ENCODE data around the gene ZNF625.
"Not testable (repeated sequence)": the region's sequence is repeated elsewhere in the genome, so short reads cannot be mapped to it uniquely, and the experiment has no call there.

Gene ZNF625

DNA sequence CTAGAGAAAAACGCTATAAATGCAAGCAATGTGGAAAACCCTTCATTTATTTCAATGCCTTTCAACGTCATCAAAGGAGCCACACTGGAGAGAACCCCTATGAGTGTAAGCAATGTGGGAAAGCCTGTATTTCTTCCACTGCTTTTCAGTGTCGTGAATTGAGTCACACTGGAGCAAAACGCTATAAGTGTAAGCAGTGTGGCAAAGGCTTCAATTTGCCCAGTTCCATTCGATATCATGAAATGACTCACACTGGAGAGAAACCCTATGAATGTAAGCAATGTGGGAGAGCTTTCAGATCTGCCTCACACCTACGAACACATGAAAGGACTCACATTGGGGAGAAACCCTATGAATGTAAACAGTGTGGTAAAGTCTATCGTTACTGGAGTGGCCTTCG, 43.8 kb downstream of the ZNF625 start:
- Histone ChIP-seq H4K20me1 (ENCODE audit: insufficient read depth) (no peaks in the 10 kb centered on the region), H3K4me1 (ENCODE audit: low read depth, poor library complexity, severe bottlenecking) (no peaks in the 10 kb centered on the region), H3K4me3 (IDR thresholded peaks at IDR 0.05; ENCODE audit: insufficient read depth, low read depth, low read length) (no peak overlapping the region), H3K4me2 (no peak overlapping the region), H3K79me2 (ENCODE audit: insufficient read depth, low read depth) (no peaks in the 10 kb centered on the region), H3K36me3 (ENCODE audit: insufficient read depth) (no peaks in the 10 kb centered on the region), H3K27ac (no peak overlapping the region), H3K9ac (no peak overlapping the region), H2AFZ (ENCODE audit: low read depth) (no peak overlapping the region), H3K27me3 (ENCODE audit: insufficient read depth, low read depth) (no peaks in the 10 kb centered on the region)
- TF ChIP-seq, protein P1, sequence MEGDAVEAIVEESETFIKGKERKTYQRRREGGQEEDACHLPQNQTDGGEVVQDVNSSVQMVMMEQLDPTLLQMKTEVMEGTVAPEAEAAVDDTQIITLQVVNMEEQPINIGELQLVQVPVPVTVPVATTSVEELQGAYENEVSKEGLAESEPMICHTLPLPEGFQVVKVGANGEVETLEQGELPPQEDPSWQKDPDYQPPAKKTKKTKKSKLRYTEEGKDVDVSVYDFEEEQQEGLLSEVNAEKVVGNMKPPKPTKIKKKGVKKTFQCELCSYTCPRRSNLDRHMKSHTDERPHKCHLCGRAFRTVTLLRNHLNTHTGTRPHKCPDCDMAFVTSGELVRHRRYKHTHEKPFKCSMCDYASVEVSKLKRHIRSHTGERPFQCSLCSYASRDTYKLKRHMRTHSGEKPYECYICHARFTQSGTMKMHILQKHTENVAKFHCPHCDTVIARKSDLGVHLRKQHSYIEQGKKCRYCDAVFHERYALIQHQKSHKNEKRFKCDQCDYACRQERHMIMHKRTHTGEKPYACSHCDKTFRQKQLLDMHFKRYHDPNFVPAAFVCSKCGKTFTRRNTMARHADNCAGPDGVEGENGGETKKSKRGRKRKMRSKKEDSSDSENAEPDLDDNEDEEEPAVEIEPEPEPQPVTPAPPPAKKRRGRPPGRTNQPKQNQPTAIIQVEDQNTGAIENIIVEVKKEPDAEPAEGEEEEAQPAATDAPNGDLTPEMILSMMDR (conservative IDR thresholded peaks at IDR 0.05; ENCODE audit: low read depth, low read length), result no peak

DNA sequence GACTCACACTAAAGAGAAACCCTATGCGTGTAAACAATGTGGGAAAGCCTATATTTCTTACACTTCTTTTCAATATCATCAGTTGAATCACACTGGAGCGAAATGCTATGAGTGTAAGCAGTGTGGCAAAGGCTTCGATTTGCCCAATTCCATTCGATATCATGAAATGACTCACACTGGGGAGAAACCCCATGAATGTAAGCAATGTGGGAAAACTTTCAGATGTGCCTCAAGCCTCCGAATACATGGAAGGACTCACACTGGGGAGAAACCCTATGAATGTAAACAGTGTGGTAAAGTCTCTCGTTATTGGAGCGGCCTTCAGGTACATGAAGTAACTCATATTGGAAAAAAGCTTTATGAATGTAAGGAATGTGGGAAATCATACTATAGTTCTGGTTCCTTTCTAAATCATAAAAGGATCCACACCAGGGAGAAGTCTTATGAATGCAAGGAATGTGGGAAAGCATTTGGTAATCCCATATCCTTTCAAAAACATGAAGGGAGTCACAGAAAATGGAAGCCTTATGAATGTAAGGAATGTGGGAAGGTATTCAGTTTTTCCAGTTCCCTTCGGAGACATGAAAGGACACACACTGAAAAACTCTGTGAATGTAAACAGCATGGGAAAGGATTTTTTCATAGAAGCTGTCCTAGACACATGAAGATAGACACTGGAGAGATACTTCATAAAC, 44.4 kb downstream of the ZNF625 start:
- H3K4me1 ChIP-seq (ENCODE audit: low read depth, poor library complexity, severe bottlenecking), result no peaks in the 10 kb centered on the region
- no peaks in the 10 kb centered on the region for H3K36me3 ChIP-seq (ENCODE audit: insufficient read depth)
- no peaks in the 10 kb centered on the region for H3K27me3 ChIP-seq (ENCODE audit: insufficient read depth, low read depth)
- TF ChIP-seq, protein P1 (conservative IDR thresholded peaks at IDR 0.05; ENCODE audit: low read depth, low read length), result no peak
- H3K4me2 ChIP-seq, result no peak overlapping the region
- H3K4me3 ChIP-seq (IDR thresholded peaks at IDR 0.05; ENCODE audit: insufficient read depth, low read depth, low read length), result no peak overlapping the region
- no peak overlapping the region for H3K9ac ChIP-seq
- no peak overlapping the region for H2AFZ ChIP-seq (ENCODE audit: low read depth)
- no peak overlapping the region for H3K27ac ChIP-seq
- H4K20me1 ChIP-seq (ENCODE audit: insufficient read depth), result no peaks in the 10 kb centered on the region
- no peaks in the 10 kb centered on the region for H3K79me2 ChIP-seq (ENCODE audit: insufficient read depth, low read depth)

DNA sequence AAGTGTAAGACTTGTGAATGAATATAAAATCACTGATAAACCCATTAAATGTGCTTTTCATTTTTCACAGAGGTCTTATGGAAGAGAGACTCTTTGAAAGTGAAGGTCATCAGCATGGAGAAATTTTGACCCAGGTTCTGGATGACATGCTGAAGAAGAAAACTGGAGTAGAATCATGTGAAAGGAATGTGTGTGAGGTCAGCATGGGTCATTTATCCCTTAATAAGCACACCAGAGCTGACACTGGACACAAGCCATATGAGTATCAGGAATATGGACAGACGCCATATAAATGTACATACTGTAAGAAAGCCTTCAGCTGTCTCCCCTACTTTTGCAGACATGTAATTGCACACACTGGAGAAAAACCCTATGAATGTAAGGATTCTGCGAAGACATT, 45.4 kb downstream of the ZNF625 start:
- no peaks in the 10 kb centered on the region for H3K79me2 ChIP-seq (ENCODE audit: insufficient read depth, low read depth)

DNA sequence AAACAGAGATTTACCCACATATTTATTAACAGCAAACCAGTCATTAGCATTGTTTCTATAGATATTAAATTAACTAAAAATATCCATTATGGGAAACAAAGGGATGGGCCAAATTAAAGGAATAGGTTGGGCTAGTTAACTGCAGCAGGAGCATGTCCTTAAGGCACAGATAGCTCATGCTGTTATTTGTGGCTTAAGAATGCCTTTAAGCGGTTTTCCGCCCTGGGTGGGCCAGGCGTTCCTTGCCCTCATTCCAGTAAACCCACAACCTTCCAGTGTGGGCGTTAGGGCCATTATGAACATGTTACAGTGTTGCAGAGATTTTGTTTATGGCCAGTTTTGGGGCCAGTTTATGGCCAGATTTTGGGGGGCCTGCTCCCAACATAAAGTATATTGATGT, 52.6 kb downstream of the ZNF625 start:
- not testable (repeated sequence) for H3K4me1 ChIP-seq (ENCODE audit: low read depth, poor library complexity, severe bottlenecking)

More for the DNA sequence above, 45.4 kb downstream of the ZNF625 start:
- Histone ChIP-seq H3K4me1 (ENCODE audit: low read depth, poor library complexity, severe bottlenecking) (no peaks in the 10 kb centered on the region), H3K9ac (no peak overlapping the region), H3K36me3 (ENCODE audit: insufficient read depth) (no peaks in the 10 kb centered on the region), H3K27me3 (ENCODE audit: insufficient read depth, low read depth) (no peaks in the 10 kb centered on the region), H4K20me1 (ENCODE audit: insufficient read depth) (no peaks in the 10 kb centered on the region), H2AFZ (ENCODE audit: low read depth) (no peak overlapping the region), H3K4me2 (no peak overlapping the region), H3K4me3 (IDR thresholded peaks at IDR 0.05; ENCODE audit: insufficient read depth, low read depth, low read length) (no peak overlapping the region), H3K27ac (no peak overlapping the region)
- TF ChIP-seq, protein P1 (conservative IDR thresholded peaks at IDR 0.05; ENCODE audit: low read depth, low read length), result no peak

DNA sequence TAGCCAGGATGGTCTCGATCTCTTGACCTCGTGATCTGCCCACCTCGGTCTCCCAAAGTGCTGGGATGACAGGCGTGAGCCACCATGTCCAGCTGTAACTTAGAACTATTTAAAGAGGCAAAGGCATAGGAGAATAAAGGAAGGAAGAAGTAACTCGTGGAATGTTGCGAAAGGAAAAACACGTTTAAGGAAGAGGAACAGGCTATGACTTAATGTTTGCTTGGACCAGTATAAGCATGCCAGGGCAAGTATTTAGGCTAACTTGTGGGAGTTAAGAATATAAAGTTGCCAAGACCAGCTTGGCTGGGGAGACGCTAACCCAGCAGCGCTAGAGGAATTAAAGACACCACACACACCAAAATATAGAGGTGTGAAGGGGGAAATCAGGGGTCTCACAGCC, 58.5 kb downstream of the ZNF625 start:
- Histone ChIP-seq H3K79me2 (ENCODE audit: insufficient read depth, low read depth) (no peaks in the 10 kb centered on the region), H3K4me3 (IDR thresholded peaks at IDR 0.05; ENCODE audit: insufficient read depth, low read depth, low read length) (no peak overlapping the region), H4K20me1 (ENCODE audit: insufficient read depth) (no peaks in the 10 kb centered on the region), H3K9ac (no peak overlapping the region), H3K27me3 (ENCODE audit: insufficient read depth, low read depth) (no peaks in the 10 kb centered on the region), H3K36me3 (ENCODE audit: insufficient read depth) (no peaks in the 10 kb centered on the region), H3K4me1 (ENCODE audit: low read depth, poor library complexity, severe bottlenecking) (no peaks in the 10 kb centered on the region), H2AFZ (ENCODE audit: low read depth) (no peak overlapping the region), H3K27ac (no peak overlapping the region), H3K4me2 (no peak overlapping the region)
- TF ChIP-seq, protein P1 (conservative IDR thresholded peaks at IDR 0.05; ENCODE audit: low read depth, low read length), result no peak

More for the DNA sequence above, 52.6 kb downstream of the ZNF625 start:
- H3K36me3 ChIP-seq (ENCODE audit: insufficient read depth); H3K27ac ChIP-seq; H3K27me3 ChIP-seq (ENCODE audit: insufficient read depth, low read depth); H2AFZ ChIP-seq (ENCODE audit: low read depth); H3K4me3 ChIP-seq (IDR thresholded peaks at IDR 0.05; ENCODE audit: insufficient read depth, low read depth, low read length); H3K4me2 ChIP-seq; H4K20me1 ChIP-seq (ENCODE audit: insufficient read depth); H3K9ac ChIP-seq; H3K79me2 ChIP-seq (ENCODE audit: insufficient read depth, low read depth): not testable (repeated sequence)
